WTC11 (cell line): ENCODE results near the gene ASAH2. TPM values are rescaled to one million over a fixed set of nuclear protein-coding genes. Genes with fewer than 3 reads are reported as not detected.

Source experiments
- ATAC-seq: fragments of 200-7000 bp; cut with Tn5 transposase; 2 replicates; pipeline ENCODE4 v1.10.0; 2021; ENCODE audit warnings: mild to moderate bottlenecking, moderate library complexity
- CTCF ChIA-PET: fragments of 300-600 bp; sonication (Branson Sonifier 250); formaldehyde crosslinking; loops from one replicate; lab custom pipeline; 2021; ENCODE audit warnings: antibody characterized with exemption; lab: Charles Lee
- POLR2A ChIA-PET: fragments of 350-600 bp; sonication (Branson Sonifier 250); formaldehyde crosslinking; loops from one replicate; lab custom pipeline; 2021; ENCODE audit warnings: antibody characterized with exemption; lab: Charles Lee
- DNase-seq: peaks from one replicate; pipeline ENCODE4 v3.0.0; 2021; ENCODE audit warnings: low spot score
- H3K27ac Mint-ChIP-seq: 2 replicates; pipeline ENCODE4 v1.8.0; 2021; ENCODE audit warnings: mixed read lengths
- H3K27me3 Mint-ChIP-seq: 2 replicates; pipeline ENCODE4 v1.8.0; 2021; ENCODE audit warnings: low read depth, mild to moderate bottlenecking, moderate library complexity, mixed read lengths
- H3K36me3 Mint-ChIP-seq: 2 replicates; pipeline ENCODE4 v1.8.0; 2021; ENCODE audit warnings: mixed read lengths
- H3K4me1 Mint-ChIP-seq: 2 replicates; pipeline ENCODE4 v1.8.0; 2022; ENCODE audit warnings: mixed read lengths
- H3K4me3 Mint-ChIP-seq: 2 replicates; pipeline ENCODE4 v1.8.0; 2021; ENCODE audit warnings: mild to moderate bottlenecking, moderate library complexity, mixed read lengths
- H3K9me3 Mint-ChIP-seq: 2 replicates; pipeline ENCODE4 v1.8.0; 2021; ENCODE audit warnings: mixed read lengths
- ARID4B ChIP-seq: sonication (generic); formaldehyde crosslinking; IDR thresholded peaks from 2 replicates; pipeline ENCODE4 v1.8.0; 2023; ENCODE audit warnings: missing genetic modification reagents, mild to moderate bottlenecking, borderline replicate concordance
- ATF1 ChIP-seq: sonication (generic); formaldehyde crosslinking; IDR thresholded peaks from 2 replicates; pipeline ENCODE4 v1.8.1; 2023; ENCODE audit warnings: mild to moderate bottlenecking, moderate library complexity, missing genetic modification reagents
- CBFB ChIP-seq: sonication (generic); formaldehyde crosslinking; IDR thresholded peaks from 2 replicates; pipeline ENCODE4 v1.8.1; 2022; ENCODE audit warnings: mild to moderate bottlenecking, low read depth, missing genetic modification reagents
- CDX4 ChIP-seq: fragments of 250-450 bp; sonication (Bioruptor Pico); IDR thresholded peaks from 2 replicates; pipeline ENCODE4 v1.9.0; 2021; ENCODE audit warnings: moderate library complexity, mild to moderate bottlenecking, inconsistent platforms, borderline replicate concordance
- CREB1 ChIP-seq: sonication (generic); formaldehyde crosslinking; IDR thresholded peaks from 2 replicates; pipeline ENCODE4 v1.8.0; 2023; ENCODE audit warnings: mild to moderate bottlenecking, missing genetic modification reagents
- CTCF ChIP-seq: fragments of 200-600 bp; IDR thresholded peaks from 2 replicates; pipeline ENCODE4 v1.8.0; 2022; ENCODE audit warnings: antibody characterized with exemption
- ESRRA ChIP-seq: sonication (generic); formaldehyde crosslinking; IDR thresholded peaks from 2 replicates; pipeline ENCODE4 v1.8.1; 2022; ENCODE audit warnings: mild to moderate bottlenecking, missing genetic modification reagents, borderline replicate concordance
- ETV6 ChIP-seq: sonication (generic); formaldehyde crosslinking; IDR thresholded peaks from 2 replicates; pipeline ENCODE4 v1.8.1; 2022; ENCODE audit warnings: mild to moderate bottlenecking, missing genetic modification reagents
- HMGA2 ChIP-seq: fragments of 250-450 bp; sonication (Bioruptor Pico); IDR thresholded peaks from 2 replicates; pipeline ENCODE4 v1.4.0; 2021; ENCODE audit warnings: mild to moderate bottlenecking, moderate library complexity
- IRF1 ChIP-seq: sonication (generic); formaldehyde crosslinking; IDR thresholded peaks from 2 replicates; pipeline ENCODE4 v1.8.0; 2023; ENCODE audit warnings: missing genetic modification reagents
- MLX ChIP-seq: sonication (generic); formaldehyde crosslinking; IDR thresholded peaks from 2 replicates; pipeline ENCODE4 v1.8.1; 2023; ENCODE audit warnings: mild to moderate bottlenecking, missing genetic modification reagents, moderate library complexity
- MXD4 ChIP-seq: fragments of 250-450 bp; sonication (Bioruptor Pico); IDR thresholded peaks from 2 replicates; pipeline ENCODE4 v1.8.0; 2021; ENCODE audit warnings: mild to moderate bottlenecking, moderate library complexity, borderline replicate concordance
- PRDM15 ChIP-seq: sonication (generic); formaldehyde crosslinking; IDR thresholded peaks from 2 replicates; pipeline ENCODE4 v1.8.0; 2022; ENCODE audit warnings: missing genetic modification reagents
- RORB ChIP-seq: fragments of 250-450 bp; sonication (Bioruptor Pico); IDR thresholded peaks from 2 replicates; pipeline ENCODE4 v1.9.0; 2021; ENCODE audit warnings: mild to moderate bottlenecking
- TEAD4 ChIP-seq: sonication (generic); formaldehyde crosslinking; IDR thresholded peaks from 2 replicates; pipeline ENCODE4 v1.8.0; 2022; ENCODE audit warnings: mild to moderate bottlenecking, missing genetic modification reagents
- USF2 ChIP-seq: sonication (generic); formaldehyde crosslinking; IDR thresholded peaks from 2 replicates; pipeline ENCODE4 v1.8.1; 2023; ENCODE audit warnings: mild to moderate bottlenecking, missing genetic modification reagents, moderate library complexity
- ZMAT4 ChIP-seq: fragments of 250-450 bp; sonication (Bioruptor Pico); IDR thresholded peaks from 2 replicates; pipeline ENCODE4 v1.9.0; 2021; ENCODE audit warnings: mild to moderate bottlenecking
- ZNF263 ChIP-seq: sonication (generic); formaldehyde crosslinking; IDR thresholded peaks from 2 replicates; pipeline ENCODE4 v1.8.1; 2022; ENCODE audit warnings: low read depth, mild to moderate bottlenecking, moderate library complexity, missing genetic modification reagents
- total RNA-seq: library from RNA; stranded (reverse); gene quantifications from 3 replicates; pipeline ENCODE4 v1.2.3, GENCODE V29; 2021

Gene ASAH2
- total RNA-seq, 1 experiment from 2014 or later = 4.1 TPM

- no peak for ATAC-seq
Observed at GRCh38 chr10:50242777-50243176, 8.5 kb downstream of the ASAH2 start.

More at GRCh38 chr10:50242777-50243176, 8.5 kb downstream of the ASAH2 start:
- CTCF ChIA-PET = no interaction called here
- Mint-ChIP-seq H3K4me1 (no peaks in the 10 kb centered on the region), H3K36me3 (no peaks in the 10 kb centered on the region), H3K9me3 (peaks cover 5% of the 10 kb centered on the region), H3K4me3 (no peak overlapping the region), H3K27ac (no peak overlapping the region), H3K27me3 (peaks cover 5% of the 10 kb centered on the region)
- TF ChIP-seq ZMAT4 (CRISPR knock-in tag) (no peak), PRDM15 (CRISPR knock-in tag) (no peak), RORB (CRISPR knock-in tag) (no peak), HMGA2 (no peak), ARID4B (CRISPR knock-in tag) (no peak), USF2 (CRISPR knock-in tag) (no peak), IRF1 (CRISPR knock-in tag) (no peak), CDX4 (no peak), MXD4 (CRISPR knock-in tag) (no peak), ETV6 (CRISPR knock-in tag) (no peak), CBFB (no peak), CREB1 (CRISPR knock-in tag) (no peak), ESRRA (CRISPR knock-in tag) (no peak), ATF1 (CRISPR knock-in tag) (no peak), MLX (CRISPR knock-in tag) (no peak), TEAD4 (CRISPR knock-in tag) (no peak), ZNF263 (CRISPR knock-in tag) (no peak), CTCF (no peak)
- no peak for DNase-seq
- POLR2A ChIA-PET = no interaction called here
